Breast epithelium (tissue), 4 donors: Measurements from ENCODE around the gene MARCHF9. TPM values are rescaled to one million over a fixed set of nuclear protein-coding genes. Genes with fewer than 3 reads are reported as not detected.
"Not testable (repeated sequence)": the region's sequence is repeated elsewhere in the genome, so short reads cannot be mapped to it uniquely, and the experiment has no call there.

ENCODE experiments used
- DNase-seq, 2 donors: peaks; one replicate each; pipeline ENCODE4 v3.0.0-alpha.2; 2019; ENCODE audit warnings: low spot score in 2 of 2
- H3K27ac ChIP-seq, 2 donors: fragments of 200-600 bp; sonication (generic) in 1 of 2; one replicate each; pipeline ENCODE4 v1.5.1; 2016 to 2019; ENCODE audit warnings: mild to moderate bottlenecking in 1 of 2
- H3K27me3 ChIP-seq, 2 donors: fragments of 200-600 bp; sonication (generic) in 1 of 2; one replicate each; pipeline versions ENCODE4 v1.5.1 to v1.6.0; 2017 to 2019; ENCODE audit warnings: control low read depth in 1 of 2, mild to moderate bottlenecking in 1 of 2
- H3K36me3 ChIP-seq: fragments of 200-600 bp; one replicate; pipeline ENCODE4 v1.5.1; 2019
- H3K4me1 ChIP-seq, 2 donors: fragments of 200-600 bp; sonication (generic); one replicate each; pipeline ENCODE4 v1.5.1; 2016 to 2019; ENCODE audit warnings: control low read depth in 1 of 2
- H3K4me3 ChIP-seq, 3 donors: fragments of 200-600 bp; sonication (generic); 1 replicate in 2 of 3; 2 replicates in 1 of 3; pipeline ENCODE4 v1.5.1; 2016 to 2019; ENCODE audit warnings: mild to moderate bottlenecking in 3 of 3, moderate library complexity in 2 of 3
- H3K9me3 ChIP-seq, 2 donors: fragments of 200-600 bp; sonication (generic) in 1 of 2; one replicate each; pipeline ENCODE4 v1.5.1; 2016 to 2019; ENCODE audit warnings: control low read depth in 1 of 2
- CTCF ChIP-seq, 3 donors: fragments of 450-650 bp; IDR thresholded peaks; one replicate each; pipeline ENCODE4 v1.5.1; 2016 to 2017; ENCODE audit warnings: antibody characterized with exemption in 3 of 3, mild to moderate bottlenecking in 3 of 3, moderate library complexity in 3 of 3
- POLR2A ChIP-seq: fragments of 450-650 bp; IDR thresholded peaks from one replicate; pipeline ENCODE4 v1.6.1; 2016; ENCODE audit warnings: antibody characterized with exemption, mild to moderate bottlenecking, moderate library complexity
- POLR2AphosphoS5 ChIP-seq, 3 donors: sonication (generic); formaldehyde crosslinking; IDR thresholded peaks; one replicate each; pipeline ENCODE4 v1.6.1; 2017; ENCODE audit warnings: antibody characterized with exemption in 3 of 3
- intact Hi-C: fragments of 100-400 bp; cut with DNase I; formaldehyde crosslinking; loops from one replicate; pipeline ENCODE4 v1.15.1; 2023; ENCODE audit warnings: low total_unique reads
- total RNA-seq, 3 donors: library from RNA; depleted of rRNA; stranded (reverse); fragments of >200 nt; gene quantifications; one replicate each; pipeline ENCODE4 v1.1.0, GENCODE V29; 2016

The MARCHF9 gene
- total RNA-seq, 3 donors from 2014 or later: 6.9 to 9.8 (median 7.5) TPM

GRCh38 chr12:57719777-57720605 is 34.9 kb upstream of the MARCHF9 start:
- Histone ChIP-seq H3K4me1 (no peaks in the 10 kb centered on the region), H3K27ac (no peak overlapping the region), H3K27me3 (no peaks in the 10 kb centered on the region), H3K4me3 (no peak overlapping the region), H3K9me3 (no peaks in the 10 kb centered on the region), H3K36me3 (peaks cover 7% of the 10 kb centered on the region)
- intact Hi-C loops: no loop called here
- TF ChIP-seq POLR2A (no peak), CTCF (IDR thresholded peaks at IDR 0.05) (no peak), POLR2AphosphoS5 (IDR thresholded peaks at IDR 0.05) (no peak)
- DNase-seq: peak in 1 of 2 donors; percentile 13

- intact Hi-C loops: no loop called here
- peaks cover 7% of the 10 kb centered on the region for H3K36me3 ChIP-seq
- no peaks in the 10 kb centered on the region for H3K9me3 ChIP-seq
- H3K4me1 ChIP-seq: peaks cover 0 to 4% of the 10 kb centered on the region in 2 donors
- no peak overlapping the region for H3K4me3 ChIP-seq
- H3K27ac ChIP-seq: no peak overlapping the region
- DNase-seq: peak in 1 of 2 donors; percentile 6
- no peaks in the 10 kb centered on the region for H3K27me3 ChIP-seq
- TF ChIP-seq POLR2A (no peak), POLR2AphosphoS5 (IDR thresholded peaks at IDR 0.05) (no peak), CTCF (IDR thresholded peaks at IDR 0.05) (no peak)
These were observed 34.0 kb upstream of the MARCHF9 start for GRCh38 chr12:57720606-57721595.

GRCh38 chr12:57721846-57722608 is 32.9 kb upstream of the MARCHF9 start:
- H3K27ac ChIP-seq, intact Hi-C loops, H3K4me1 ChIP-seq, H3K4me3 ChIP-seq, H3K9me3 ChIP-seq, H3K27me3 ChIP-seq, H3K36me3 ChIP-seq: not testable (repeated sequence)
- DNase-seq: peak in 1 of 2 donors; percentile 15

DNA sequence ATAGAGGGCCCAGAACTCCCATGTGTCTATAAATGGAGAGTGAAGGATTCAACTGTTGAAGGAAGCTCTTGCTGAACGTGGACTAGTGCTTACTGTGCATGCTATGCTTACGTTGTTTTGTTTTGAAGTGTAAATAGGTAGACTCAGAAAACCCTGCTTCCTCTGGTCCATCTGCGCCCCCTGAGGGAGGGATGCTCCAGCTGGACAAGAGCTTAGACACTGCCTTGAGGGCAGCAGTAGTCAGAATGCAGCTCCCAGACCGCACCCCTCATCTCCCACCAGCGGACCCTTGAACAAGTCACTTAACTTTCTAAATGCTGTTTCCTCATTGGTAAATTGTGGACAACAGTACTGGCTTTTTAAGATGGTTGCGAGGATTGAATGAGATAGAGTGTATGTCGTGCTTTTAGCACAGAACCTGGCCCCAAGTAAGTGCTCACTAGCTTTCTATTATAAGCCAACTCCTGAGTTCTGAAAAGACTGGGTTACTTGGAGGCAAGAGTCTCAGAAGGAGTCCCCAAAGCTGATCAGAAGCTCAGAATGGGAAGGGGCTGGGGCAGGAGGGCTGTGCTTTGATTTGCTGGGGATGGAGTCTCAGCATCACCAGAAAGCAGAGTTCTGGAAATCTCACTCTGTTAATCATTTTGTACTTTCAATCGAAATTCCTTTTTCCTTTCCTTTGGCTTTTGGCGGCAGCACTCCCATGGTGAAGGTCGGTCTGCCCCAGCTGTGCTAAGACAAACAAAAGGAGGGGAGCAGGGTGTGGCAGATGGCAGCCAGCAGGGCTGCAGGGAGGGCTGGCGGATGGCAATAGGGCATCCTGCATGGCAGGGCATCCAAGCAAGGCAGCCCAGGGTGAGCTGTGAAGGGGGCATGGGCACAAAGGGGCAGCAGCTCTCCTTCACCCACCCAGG is 31.9 kb upstream of the MARCHF9 start:
- Histone ChIP-seq H3K4me1 (peaks cover 0 to 5% of the 10 kb centered on the region in 2 donors), H3K27ac (no peak overlapping the region), H3K27me3 (no peaks in the 10 kb centered on the region), H3K4me3 (no peak overlapping the region), H3K36me3 (peaks cover 4% of the 10 kb centered on the region), H3K9me3 (no peaks in the 10 kb centered on the region)
- TF ChIP-seq POLR2A (no peak), POLR2AphosphoS5 (IDR thresholded peaks at IDR 0.05) (no peak), CTCF (IDR thresholded peaks at IDR 0.05) (no peak)
- peak in 1 of 2 donors; percentile 12 for DNase-seq
- intact Hi-C loops: no loop called here
